Activated CD4-positive, alpha-beta T cell treated with anti-CD3 and anti-CD28 coated beads, Interleukin-2, amount 50 U/mL, for 16 hours (primary cell): ENCODE data around the gene C2orf92.

Experiments used
- DNase-seq: peaks from one replicate; pipeline ENCODE4 v3.0.0-alpha.2; 2020

C2orf92 gene

GRCh38 chr2:97714950-97715652, 45.6 kb downstream of the C2orf92 start:
- no peak for DNase-seq

- DNase-seq = no peak
Measured at GRCh38 chr2:97715951-97716694, 46.6 kb downstream of the C2orf92 start.

- no peak for DNase-seq
Measured at GRCh38 chr2:97716695-97717612, 47.4 kb downstream of the C2orf92 start.

- no peak for DNase-seq
Measured at GRCh38 chr2:97717613-97717995, 48.1 kb downstream of the C2orf92 start.

GRCh38 chr2:97718051-97718882, 48.8 kb downstream of the C2orf92 start:
- peak; percentile 85 for DNase-seq

GRCh38 chr2:97718942-97719341, 49.4 kb downstream of the C2orf92 start:
- DNase-seq = no peak

GRCh38 chr2:97719362-97720155, 50.0 kb downstream of the C2orf92 start:
- DNase-seq = no peak

GRCh38 chr2:97720746-97721145, 51.2 kb downstream of the C2orf92 start:
- DNase-seq = no peak

GRCh38 chr2:97722227-97722626, 52.7 kb downstream of the C2orf92 start:
- DNase-seq = no peak

GRCh38 chr2:97723156-97724072, 53.9 kb downstream of the C2orf92 start:
- DNase-seq = no peak

GRCh38 chr2:97724073-97724410, 54.5 kb downstream of the C2orf92 start:
- no peak for DNase-seq

- DNase-seq = no peak
Measured at GRCh38 chr2:97724501-97724900, 55.0 kb downstream of the C2orf92 start.

GRCh38 chr2:97724946-97725688, 55.6 kb downstream of the C2orf92 start:
- DNase-seq = no peak

- DNase-seq = no peak
Measured at GRCh38 chr2:97726261-97727064, 57.0 kb downstream of the C2orf92 start.

GRCh38 chr2:97727296-97727695, 57.8 kb downstream of the C2orf92 start:
- no peak for DNase-seq

GRCh38 chr2:97728091-97728731, 58.7 kb downstream of the C2orf92 start:
- no peak for DNase-seq

GRCh38 chr2:97730245-97730644, 60.7 kb downstream of the C2orf92 start:
- DNase-seq = no peak

GRCh38 chr2:97731274-97732020, 61.9 kb downstream of the C2orf92 start:
- no peak for DNase-seq
